HepG2 (cell line): ENCODE data around the gene TRPT1. TPM values are rescaled to one million over a fixed set of nuclear protein-coding genes. Genes with fewer than 3 reads are reported as not detected.

ENCODE experiments used
- AGO2 ChIP-seq: fragments of 200-400 bp; formaldehyde crosslinking; optimal IDR thresholded peaks from 2 replicates; pipeline ENCODE3; 2017; ENCODE audit warnings: mild to moderate bottlenecking, low read depth, low read length, moderate library complexity
- FOSL2 ChIP-seq: sonication (generic); formaldehyde crosslinking; IDR thresholded peaks from 2 replicates; pipeline ENCODE4 v1.4.0; 2020; ENCODE audit warnings: missing genetic modification reagents
- GZF1 ChIP-seq: sonication (generic); formaldehyde crosslinking; IDR thresholded peaks from 2 replicates; pipeline ENCODE4 v1.5.1; 2020; ENCODE audit warnings: mild to moderate bottlenecking, missing genetic modification reagents
- HNRNPLL ChIP-seq: fragments of 200-400 bp; formaldehyde crosslinking; IDR thresholded peaks from 2 replicates; pipeline ENCODE4 v1.6.1; 2017; ENCODE audit warnings: mild to moderate bottlenecking, low read depth, low read length; ENCODE audit not compliant: poor library complexity, severe bottlenecking
- KLF15 ChIP-seq: sonication (generic); formaldehyde crosslinking; IDR thresholded peaks from 2 replicates; pipeline ENCODE4 v1.8.1; 2023; ENCODE audit warnings: borderline replicate concordance, mild to moderate bottlenecking, inconsistent platforms, missing genetic modification reagents, mixed read lengths
- LCORL ChIP-seq, 2 experiments: fragments of 450-650 bp in 1 of 2; sonication (generic) in 1 of 2; formaldehyde crosslinking in 1 of 2; IDR thresholded peaks; 2 replicates each; pipeline versions ENCODE4 v1.5.0 to v1.6.1; 2017 to 2020; ENCODE audit warnings: antibody characterized with exemption in 1 of 2, missing genetic modification reagents in 1 of 2
- MAF1 ChIP-seq: sonication (generic); formaldehyde crosslinking; IDR thresholded peaks from 2 replicates; pipeline ENCODE4 v1.5.0; 2020; ENCODE audit warnings: missing genetic modification reagents, borderline replicate concordance
- NCOA1 ChIP-seq: sonication (generic); formaldehyde crosslinking; IDR thresholded peaks from 2 replicates; pipeline ENCODE4 v1.9.0; 2021; ENCODE audit warnings: missing genetic modification reagents
- NONO ChIP-seq, 2 experiments: fragments of 450-650 bp in 1 of 2; sonication (generic) in 1 of 2; formaldehyde crosslinking in 1 of 2; IDR thresholded peaks in 1 of 2; conservative IDR thresholded peaks in 1 of 2; 2 replicates each; pipeline versions ENCODE4 v1.6.1 to v1.8.0; 2017 to 2022; ENCODE audit warnings: mild to moderate bottlenecking in 1 of 2, missing genetic modification reagents in 1 of 2, moderate library complexity in 1 of 2
- PPARG ChIP-seq: conservative IDR thresholded peaks from 2 replicates; pipeline ENCODE4 v1.6.1; 2016; ENCODE audit warnings: missing biosample characterization, missing genetic modification reagents
- SALL1 ChIP-seq: sonication (generic); formaldehyde crosslinking; IDR thresholded peaks from 2 replicates; pipeline ENCODE4 v1.8.0; 2022; ENCODE audit warnings: mild to moderate bottlenecking, missing genetic modification reagents
- TAF15 ChIP-seq: fragments of 200-400 bp; formaldehyde crosslinking; IDR thresholded peaks from one replicate; pipeline ENCODE4 v1.6.1; 2018; ENCODE audit warnings: mild to moderate bottlenecking, low read depth, low read length; ENCODE audit not compliant: poor library complexity, severe bottlenecking
- ZBTB38 ChIP-seq: sonication (generic); formaldehyde crosslinking; IDR thresholded peaks from 2 replicates; pipeline ENCODE4 v1.5.1; 2020; ENCODE audit warnings: mild to moderate bottlenecking, missing genetic modification reagents
- ZNF563 ChIP-seq: sonication (generic); formaldehyde crosslinking; IDR thresholded peaks from 2 replicates; pipeline ENCODE4 v1.8.0; 2022; ENCODE audit warnings: mild to moderate bottlenecking, moderate library complexity, missing genetic modification reagents
- ZNF7 ChIP-seq: IDR thresholded peaks from 2 replicates; pipeline ENCODE4 v1.6.1; 2016; ENCODE audit warnings: missing biosample characterization, missing genetic modification reagents
- ZNF746 ChIP-seq: sonication (generic); formaldehyde crosslinking; IDR thresholded peaks from 2 replicates; pipeline ENCODE4 v1.8.0; 2022; ENCODE audit warnings: mild to moderate bottlenecking, missing genetic modification reagents
- ZNF782 ChIP-seq: sonication (generic); formaldehyde crosslinking; IDR thresholded peaks from 2 replicates; pipeline ENCODE4 v1.4.0; 2020; ENCODE audit warnings: missing genetic modification reagents, mild to moderate bottlenecking, borderline replicate concordance
- ZNF839 ChIP-seq: sonication (generic); formaldehyde crosslinking; IDR thresholded peaks from 2 replicates; pipeline ENCODE4 v1.4.0; 2020; ENCODE audit warnings: missing genetic modification reagents, mild to moderate bottlenecking, borderline replicate concordance
- ZSCAN25 ChIP-seq: sonication (generic); formaldehyde crosslinking; IDR thresholded peaks from 2 replicates; pipeline ENCODE4 v1.8.0; 2022; ENCODE audit warnings: mild to moderate bottlenecking, missing genetic modification reagents
- polyA plus RNA-seq, 8 experiments: library from polyadenylated mRNA; depleted of rRNA in 3 of 8; stranded (reverse) in 7 of 8; unstranded in 1 of 8; fragments of >200 nt; fragmentation: Illumina TruSeq in 4 of 8; extraction: Trizol in 4 of 8; gene quantifications; 2 replicates each; pipeline versions ENCODE4 v1.2.1 to v1.2.3, GENCODE V29; 2011 to 2016; ENCODE audit warnings: low read depth in 4 of 8, missing spikeins in 1 of 8, mixed read lengths in 1 of 8; ENCODE audit not compliant: insufficient read depth in 1 of 8
- total RNA-seq, 5 experiments: library from RNA; depleted of rRNA; stranded (reverse); fragments of >200 nt; fragmentation: Illumina TruSeq; extraction: Trizol; gene quantifications; 2 replicates each; pipeline ENCODE4 v1.2.3, GENCODE V29; 2016; ENCODE audit warnings: low read depth in 1 of 5
- TF ChIP-seq, protein P1 (sequence below): sonication (generic); formaldehyde crosslinking; IDR thresholded peaks from 2 replicates; pipeline ENCODE4 v1.5.1; 2020; ENCODE audit warnings: missing genetic modification reagents, mild to moderate bottlenecking, borderline replicate concordance
- TF ChIP-seq, protein P2 (sequence below), 2 experiments: sonication (generic) in 1 of 2; formaldehyde crosslinking in 1 of 2; IDR thresholded peaks; 2 replicates each; pipeline versions ENCODE4 v1.4.0 to v1.6.1; 2018 to 2020; ENCODE audit warnings: missing genetic modification reagents in 2 of 2, borderline replicate concordance in 1 of 2, low read depth in 1 of 2, mild to moderate bottlenecking in 1 of 2, missing biosample characterization in 1 of 2
- TF ChIP-seq, protein P3 (sequence below): conservative IDR thresholded peaks from 2 replicates; pipeline ENCODE4 v1.6.1; 2018; ENCODE audit warnings: missing genetic modification reagents

TRPT1 gene
- total and polyA plus RNA-seq, 2 of the 13 experiments (the other 11 are each of a cell fraction or from before 2014, with no cell fraction given): 24.8 to 40.7 TPM

- TF ChIP-seq, protein P1, sequence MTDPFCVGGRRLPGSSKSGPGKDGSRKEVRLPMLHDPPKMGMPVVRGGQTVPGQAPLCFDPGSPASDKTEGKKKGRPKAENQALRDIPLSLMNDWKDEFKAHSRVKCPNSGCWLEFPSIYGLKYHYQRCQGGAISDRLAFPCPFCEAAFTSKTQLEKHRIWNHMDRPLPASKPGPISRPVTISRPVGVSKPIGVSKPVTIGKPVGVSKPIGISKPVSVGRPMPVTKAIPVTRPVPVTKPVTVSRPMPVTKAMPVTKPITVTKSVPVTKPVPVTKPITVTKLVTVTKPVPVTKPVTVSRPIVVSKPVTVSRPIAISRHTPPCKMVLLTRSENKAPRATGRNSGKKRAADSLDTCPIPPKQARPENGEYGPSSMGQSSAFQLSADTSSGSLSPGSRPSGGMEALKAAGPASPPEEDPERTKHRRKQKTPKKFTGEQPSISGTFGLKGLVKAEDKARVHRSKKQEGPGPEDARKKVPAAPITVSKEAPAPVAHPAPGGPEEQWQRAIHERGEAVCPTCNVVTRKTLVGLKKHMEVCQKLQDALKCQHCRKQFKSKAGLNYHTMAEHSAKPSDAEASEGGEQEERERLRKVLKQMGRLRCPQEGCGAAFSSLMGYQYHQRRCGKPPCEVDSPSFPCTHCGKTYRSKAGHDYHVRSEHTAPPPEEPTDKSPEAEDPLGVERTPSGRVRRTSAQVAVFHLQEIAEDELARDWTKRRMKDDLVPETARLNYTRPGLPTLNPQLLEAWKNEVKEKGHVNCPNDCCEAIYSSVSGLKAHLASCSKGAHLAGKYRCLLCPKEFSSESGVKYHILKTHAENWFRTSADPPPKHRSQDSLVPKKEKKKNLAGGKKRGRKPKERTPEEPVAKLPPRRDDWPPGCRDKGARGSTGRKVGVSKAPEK: no peak
- no peak for TF ChIP-seq GZF1 (CRISPR knock-in tag)
- peak; percentile 94 for TF ChIP-seq ZNF746
- no peak for TF ChIP-seq ZNF782 (CRISPR knock-in tag)
- no peak for TF ChIP-seq ZNF839 (CRISPR knock-in tag)
- TF ChIP-seq KLF15: no peak
- TF ChIP-seq, protein P2, sequence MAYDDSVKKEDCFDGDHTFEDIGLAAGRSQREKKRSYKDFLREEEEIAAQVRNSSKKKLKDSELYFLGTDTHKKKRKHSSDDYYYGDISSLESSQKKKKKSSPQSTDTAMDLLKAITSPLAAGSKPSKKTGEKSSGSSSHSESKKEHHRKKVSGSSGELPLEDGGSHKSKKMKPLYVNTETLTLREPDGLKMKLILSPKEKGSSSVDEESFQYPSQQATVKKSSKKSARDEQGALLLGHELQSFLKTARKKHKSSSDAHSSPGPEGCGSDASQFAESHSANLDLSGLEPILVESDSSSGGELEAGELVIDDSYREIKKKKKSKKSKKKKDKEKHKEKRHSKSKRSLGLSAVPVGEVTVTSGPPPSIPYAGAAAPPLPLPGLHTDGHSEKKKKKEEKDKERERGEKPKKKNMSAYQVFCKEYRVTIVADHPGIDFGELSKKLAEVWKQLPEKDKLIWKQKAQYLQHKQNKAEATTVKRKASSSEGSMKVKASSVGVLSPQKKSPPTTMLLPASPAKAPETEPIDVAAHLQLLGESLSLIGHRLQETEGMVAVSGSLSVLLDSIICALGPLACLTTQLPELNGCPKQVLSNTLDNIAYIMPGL (CRISPR knock-in tag; IDR thresholded peaks at IDR 0.05; ENCODE audit: borderline replicate concordance in 1 of 2, low read depth in 1 of 2): peak; percentile 23 to 41; a peak in 1 of 4 replicates
- peak; percentile 17 for TF ChIP-seq AGO2
- no peak for TF ChIP-seq LCORL (IDR thresholded peaks at IDR 0.05)
- TF ChIP-seq LCORL (CRISPR knock-in tag; IDR thresholded peaks at IDR 0.05): peak; percentile 96
- TF ChIP-seq FOSL2 (CRISPR knock-in tag): peak; percentile 27; the same call in 1 of the 2 replicates
- TF ChIP-seq ZNF7 (CRISPR knock-in tag): no peak
- no peak for TF ChIP-seq TAF15
- no peak for TF ChIP-seq MAF1 (CRISPR knock-in tag)
- peak; percentile 16 for TF ChIP-seq HNRNPLL
- TF ChIP-seq ZBTB38: no peak
- TF ChIP-seq PPARG (CRISPR knock-in tag): 0 out of 2 replicates have a peak, but pooled peaks have one; percentile 36
- TF ChIP-seq SALL1 (CRISPR knock-in tag): peak; percentile 83
- no peak for TF ChIP-seq ZSCAN25 (CRISPR knock-in tag)
- no peak for TF ChIP-seq ZNF563 (CRISPR knock-in tag)
- TF ChIP-seq NCOA1: no peak
- TF ChIP-seq, protein P3, sequence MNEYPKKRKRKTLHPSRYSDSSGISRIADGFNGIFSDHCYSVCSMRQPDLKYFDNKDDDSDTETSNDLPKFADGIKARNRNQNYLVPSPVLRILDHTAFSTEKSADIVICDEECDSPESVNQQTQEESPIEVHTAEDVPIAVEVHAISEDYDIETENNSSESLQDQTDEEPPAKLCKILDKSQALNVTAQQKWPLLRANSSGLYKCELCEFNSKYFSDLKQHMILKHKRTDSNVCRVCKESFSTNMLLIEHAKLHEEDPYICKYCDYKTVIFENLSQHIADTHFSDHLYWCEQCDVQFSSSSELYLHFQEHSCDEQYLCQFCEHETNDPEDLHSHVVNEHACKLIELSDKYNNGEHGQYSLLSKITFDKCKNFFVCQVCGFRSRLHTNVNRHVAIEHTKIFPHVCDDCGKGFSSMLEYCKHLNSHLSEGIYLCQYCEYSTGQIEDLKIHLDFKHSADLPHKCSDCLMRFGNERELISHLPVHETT (CRISPR knock-in tag): no peak
- TF ChIP-seq NONO (IDR thresholded peaks at IDR 0.05): no peak
- peak; percentile 85 for TF ChIP-seq NONO (CRISPR knock-in tag; conservative IDR thresholded peaks at IDR 0.05)
Observed at GRCh38 chr11:64237484-64237951, 11.5 kb upstream of the TRPT1 start (continued).
